Measurements from ENCODE around the gene GHSR. TPM values are rescaled to one million over a fixed set of nuclear protein-coding genes. Genes with fewer than 3 reads are reported as not detected.

GHSR gene
- total RNA-seq, 2 experiments from 2014 or later = not detected

GRCh38 chr3:172478116-172478515 lies 29.9 kb upstream of the GHSR start:
- H3K4me2 ChIP-seq (ENCODE audit: low read length) = no peak overlapping the region
- H3K9me2 ChIP-seq (ENCODE audit: insufficient read depth, low read length) = no peaks in the 10 kb centered on the region
- intact Hi-C loops (cut with micrococcal nuclease; ENCODE audit: unreplicated experiment) = loop anchor here (5.0 kb wide), 3 partner anchors 136 to 831 kb away; no protein-coding TSS in a partner anchor
- CTCF ChIA-PET (ENCODE audit: unreplicated experiment) = no interaction called here
- DNase-seq (ENCODE audit: low spot score) = no peak
- BruUV-seq (replicated peaks) = no TSS peak
- no peaks in the 10 kb centered on the region for H4K20me1 ChIP-seq (ENCODE audit: insufficient read depth, low read length)
- H2AFZ ChIP-seq (ENCODE audit: low read length) = no peak overlapping the region
- H3K9me3 ChIP-seq (ENCODE audit: low read length) = no peaks in the 10 kb centered on the region
- H3K4me3 ChIP-seq (ENCODE audit: low read depth, low read length, poor library complexity, severe bottlenecking) = no peak overlapping the region
- H3K27ac ChIP-seq (ENCODE audit: low read depth, low read length, poor library complexity, severe bottlenecking) = no peak overlapping the region
- TF ChIP-seq CTCF (conservative IDR thresholded peaks at IDR 0.05; ENCODE audit: low read length) (no peak), EZH2phosphoT487 (IDR thresholded peaks at IDR 0.05; ENCODE audit: borderline replicate concordance, low read depth, low read length) (no peak)
- POLR2A ChIA-PET = interaction anchor here (0.6 kb wide), 1 partner anchor 214 kb away, joined by 4 read pairs; no protein-coding TSS in a partner anchor
- no peaks in the 10 kb centered on the region for H3K36me3 ChIP-seq (ENCODE audit: insufficient read depth, low read length)
- H3K79me2 ChIP-seq (ENCODE audit: insufficient read depth, low read depth, low read length) = no peaks in the 10 kb centered on the region
- no peaks in the 10 kb centered on the region for H3K4me1 ChIP-seq (ENCODE audit: insufficient read depth, low read length, poor library complexity, severe bottlenecking)

GRCh38 chr3:172476347-172476746 lies 28.1 kb upstream of the GHSR start:
- Histone ChIP-seq H3K27ac (ENCODE audit: low read depth, low read length, poor library complexity, severe bottlenecking) (no peak overlapping the region), H3K9me2 (ENCODE audit: insufficient read depth, low read length) (no peaks in the 10 kb centered on the region), H2AFZ (ENCODE audit: low read length) (peak overlapping the region; percentile 6; the same call in 1 of the 2 replicates), H3K79me2 (ENCODE audit: insufficient read depth, low read depth, low read length) (no peaks in the 10 kb centered on the region), H3K4me3 (ENCODE audit: low read depth, low read length, poor library complexity, severe bottlenecking) (no peak overlapping the region), H3K36me3 (ENCODE audit: insufficient read depth, low read length) (no peaks in the 10 kb centered on the region), H3K4me1 (ENCODE audit: insufficient read depth, low read length, poor library complexity, severe bottlenecking) (no peaks in the 10 kb centered on the region), H3K9me3 (ENCODE audit: low read length) (no peaks in the 10 kb centered on the region), H3K4me2 (ENCODE audit: low read length) (peak overlapping the region; percentile 48; the same call in 1 of the 2 replicates), H4K20me1 (ENCODE audit: insufficient read depth, low read length) (no peaks in the 10 kb centered on the region)
- no peak for TF ChIP-seq EZH2phosphoT487 (IDR thresholded peaks at IDR 0.05; ENCODE audit: borderline replicate concordance, low read depth, low read length)
- TF ChIP-seq CTCF (conservative IDR thresholded peaks at IDR 0.05; ENCODE audit: low read length) = no peak
- intact Hi-C loops (cut with micrococcal nuclease; ENCODE audit: unreplicated experiment) = loop anchor here (5.0 kb wide), 3 partner anchors 134 to 829 kb away; no protein-coding TSS in a partner anchor
- ChIA-PET CTCF (ENCODE audit: unreplicated experiment) (no interaction called here), POLR2A (interaction anchor here (0.6 kb wide), 1 partner anchor 13 kb away, joined by 3 read pairs; no protein-coding TSS in a partner anchor)
- no TSS peak for BruUV-seq (replicated peaks)
- no peak for DNase-seq (ENCODE audit: low spot score)

GRCh38 chr3:172475703-172476102 lies 27.4 kb upstream of the GHSR start:
- Histone ChIP-seq H3K9me3 (ENCODE audit: low read length) (no peaks in the 10 kb centered on the region), H3K36me3 (ENCODE audit: insufficient read depth, low read length) (no peaks in the 10 kb centered on the region), H3K4me2 (ENCODE audit: low read length) (no peak overlapping the region), H3K9me2 (ENCODE audit: insufficient read depth, low read length) (no peaks in the 10 kb centered on the region), H2AFZ (ENCODE audit: low read length) (no peak overlapping the region), H4K20me1 (ENCODE audit: insufficient read depth, low read length) (no peaks in the 10 kb centered on the region), H3K4me3 (ENCODE audit: low read depth, low read length, poor library complexity, severe bottlenecking) (no peak overlapping the region), H3K27ac (ENCODE audit: low read depth, low read length, poor library complexity, severe bottlenecking) (no peak overlapping the region), H3K79me2 (ENCODE audit: insufficient read depth, low read depth, low read length) (no peaks in the 10 kb centered on the region), H3K4me1 (ENCODE audit: insufficient read depth, low read length, poor library complexity, severe bottlenecking) (no peaks in the 10 kb centered on the region)
- intact Hi-C loops (cut with micrococcal nuclease; ENCODE audit: unreplicated experiment) = loop anchor here (5.0 kb wide), 3 partner anchors 133 to 828 kb away; no protein-coding TSS in a partner anchor
- BruUV-seq (replicated peaks) = no TSS peak
- TF ChIP-seq CTCF (conservative IDR thresholded peaks at IDR 0.05; ENCODE audit: low read length) (no peak), EZH2phosphoT487 (IDR thresholded peaks at IDR 0.05; ENCODE audit: borderline replicate concordance, low read depth, low read length) (no peak)
- no peak for DNase-seq (ENCODE audit: low spot score)
- ChIA-PET CTCF (ENCODE audit: unreplicated experiment) (no interaction called here), POLR2A (interaction anchor here (0.6 kb wide), 1 partner anchor 12 kb away, joined by 3 read pairs; no protein-coding TSS in a partner anchor)

Measured in OCI-LY7 (cell line).